WTC11 (cell line): ENCODE results near the gene DAO. TPM values are rescaled to one million over a fixed set of nuclear protein-coding genes. Genes with fewer than 3 reads are reported as not detected.

ENCODE experiments used
- ATAC-seq: fragments of 200-7000 bp; cut with Tn5 transposase; 2 replicates; pipeline ENCODE4 v1.10.0; 2021; ENCODE audit warnings: mild to moderate bottlenecking, moderate library complexity
- CTCF ChIA-PET: fragments of 300-600 bp; sonication (Branson Sonifier 250); formaldehyde crosslinking; loops from one replicate; lab custom pipeline; 2021; ENCODE audit warnings: antibody characterized with exemption; lab: Charles Lee
- POLR2A ChIA-PET: fragments of 350-600 bp; sonication (Branson Sonifier 250); formaldehyde crosslinking; loops from one replicate; lab custom pipeline; 2021; ENCODE audit warnings: antibody characterized with exemption; lab: Charles Lee
- DNase-seq: peaks from one replicate; pipeline ENCODE4 v3.0.0; 2021; ENCODE audit warnings: low spot score
- H3K27ac Mint-ChIP-seq: 2 replicates; pipeline ENCODE4 v1.8.0; 2021; ENCODE audit warnings: mixed read lengths
- H3K27me3 Mint-ChIP-seq: 2 replicates; pipeline ENCODE4 v1.8.0; 2021; ENCODE audit warnings: low read depth, mild to moderate bottlenecking, moderate library complexity, mixed read lengths
- H3K36me3 Mint-ChIP-seq: 2 replicates; pipeline ENCODE4 v1.8.0; 2021; ENCODE audit warnings: mixed read lengths
- H3K4me1 Mint-ChIP-seq: 2 replicates; pipeline ENCODE4 v1.8.0; 2022; ENCODE audit warnings: mixed read lengths
- H3K4me3 Mint-ChIP-seq: 2 replicates; pipeline ENCODE4 v1.8.0; 2021; ENCODE audit warnings: mild to moderate bottlenecking, moderate library complexity, mixed read lengths
- H3K9me3 Mint-ChIP-seq: 2 replicates; pipeline ENCODE4 v1.8.0; 2021; ENCODE audit warnings: mixed read lengths
- ATF1 ChIP-seq: sonication (generic); formaldehyde crosslinking; IDR thresholded peaks from 2 replicates; pipeline ENCODE4 v1.8.1; 2023; ENCODE audit warnings: mild to moderate bottlenecking, moderate library complexity, missing genetic modification reagents
- CDX4 ChIP-seq: fragments of 250-450 bp; sonication (Bioruptor Pico); IDR thresholded peaks from 2 replicates; pipeline ENCODE4 v1.9.0; 2021; ENCODE audit warnings: moderate library complexity, mild to moderate bottlenecking, inconsistent platforms, borderline replicate concordance
- E2F4 ChIP-seq: sonication (generic); formaldehyde crosslinking; IDR thresholded peaks from 2 replicates; pipeline ENCODE4 v1.8.1; 2022; ENCODE audit warnings: low read depth, mild to moderate bottlenecking, moderate library complexity, missing genetic modification reagents, borderline replicate concordance
- ELF4 ChIP-seq: sonication (generic); formaldehyde crosslinking; IDR thresholded peaks from 2 replicates; pipeline ENCODE4 v1.8.1; 2022; ENCODE audit warnings: low read depth, mild to moderate bottlenecking, moderate library complexity, missing genetic modification reagents
- EMX1 ChIP-seq: fragments of 250-450 bp; sonication (Bioruptor Pico); IDR thresholded peaks from 2 replicates; pipeline ENCODE4 v1.8.0; 2021; ENCODE audit warnings: mild to moderate bottlenecking
- ESRRA ChIP-seq: sonication (generic); formaldehyde crosslinking; IDR thresholded peaks from 2 replicates; pipeline ENCODE4 v1.8.1; 2022; ENCODE audit warnings: mild to moderate bottlenecking, missing genetic modification reagents, borderline replicate concordance
- GABPB1 ChIP-seq: sonication (generic); formaldehyde crosslinking; IDR thresholded peaks from 2 replicates; pipeline ENCODE4 v1.8.1; 2023; ENCODE audit warnings: mild to moderate bottlenecking, missing genetic modification reagents
- NR1H2 ChIP-seq: sonication (generic); formaldehyde crosslinking; IDR thresholded peaks from 2 replicates; pipeline ENCODE4 v1.9.0; 2021; ENCODE audit warnings: mild to moderate bottlenecking, moderate library complexity, missing genetic modification reagents
- PRDM15 ChIP-seq: sonication (generic); formaldehyde crosslinking; IDR thresholded peaks from 2 replicates; pipeline ENCODE4 v1.8.0; 2022; ENCODE audit warnings: missing genetic modification reagents
- RORB ChIP-seq: fragments of 250-450 bp; sonication (Bioruptor Pico); IDR thresholded peaks from 2 replicates; pipeline ENCODE4 v1.9.0; 2021; ENCODE audit warnings: mild to moderate bottlenecking
- SOX15 ChIP-seq: fragments of 250-450 bp; sonication (Bioruptor Pico); IDR thresholded peaks from 2 replicates; pipeline ENCODE4 v1.9.0; 2021; ENCODE audit warnings: mild to moderate bottlenecking
- TCF7 ChIP-seq: sonication (generic); formaldehyde crosslinking; IDR thresholded peaks from 2 replicates; pipeline ENCODE4 v1.8.0; 2022; ENCODE audit warnings: mild to moderate bottlenecking, low read depth, missing genetic modification reagents, moderate library complexity
- ZBTB21 ChIP-seq: sonication (generic); formaldehyde crosslinking; IDR thresholded peaks from 2 replicates; pipeline ENCODE4 v1.8.1; 2023; ENCODE audit warnings: mild to moderate bottlenecking, missing genetic modification reagents, borderline replicate concordance
- ZNF232 ChIP-seq: sonication (generic); formaldehyde crosslinking; IDR thresholded peaks from 2 replicates; pipeline ENCODE4 v1.8.0; 2022; ENCODE audit warnings: mild to moderate bottlenecking, missing genetic modification reagents
- ZNF317 ChIP-seq: sonication (generic); formaldehyde crosslinking; IDR thresholded peaks from 2 replicates; pipeline ENCODE4 v1.8.1; 2023; ENCODE audit warnings: low read depth, mild to moderate bottlenecking, moderate library complexity, missing genetic modification reagents, borderline replicate concordance
- ZNF512 ChIP-seq: sonication (generic); formaldehyde crosslinking; IDR thresholded peaks from 2 replicates; pipeline ENCODE4 v1.8.1; 2022; ENCODE audit warnings: missing genetic modification reagents, borderline replicate concordance
- total RNA-seq: library from RNA; stranded (reverse); gene quantifications from 3 replicates; pipeline ENCODE4 v1.2.3, GENCODE V29; 2021

The DAO gene
- total RNA-seq, 1 experiment from 2014 or later = 0.17 TPM

- TF ChIP-seq E2F4 = no peak
- TF ChIP-seq PRDM15 (CRISPR knock-in tag) = no peak
- TF ChIP-seq ZNF512 = no peak
- no peak for TF ChIP-seq ATF1 (CRISPR knock-in tag)
- TF ChIP-seq SOX15 (CRISPR knock-in tag) = no peak
- TF ChIP-seq ELF4 = no peak
These were observed 36.7 kb upstream of the DAO start (continued) for GRCh38 chr12:108843187-108843586.

- Mint-ChIP-seq H3K9me3 (peaks cover 3% of the 10 kb centered on the region; the same call in 1 of the 2 replicates), H3K4me1 (peaks cover 5% of the 10 kb centered on the region), H3K27ac (no peak overlapping the region), H3K36me3 (peaks cover 43% of the 10 kb centered on the region), H3K4me3 (no peak overlapping the region), H3K27me3 (no peaks in the 10 kb centered on the region)
- POLR2A ChIA-PET = no interaction called here
- CTCF ChIA-PET = no interaction called here
- TF ChIP-seq PRDM15 (CRISPR knock-in tag) = no peak
- TF ChIP-seq ZNF317 (CRISPR knock-in tag) = no peak
- no peak for TF ChIP-seq ZNF512
- TF ChIP-seq ZNF232 = no peak
- no peak for TF ChIP-seq GABPB1 (CRISPR knock-in tag)
- no peak for TF ChIP-seq RORB
- TF ChIP-seq ATF1 (CRISPR knock-in tag) = no peak
- no peak for DNase-seq
- ATAC-seq = no peak
These were observed 34.2 kb upstream of the DAO start for GRCh38 chr12:108845696-108846095.

GRCh38 chr12:108846290-108846701 lies 33.6 kb upstream of the DAO start:
- ChIA-PET CTCF (no interaction called here), POLR2A (no interaction called here)
- Mint-ChIP-seq H3K36me3 (peaks cover 48% of the 10 kb centered on the region), H3K9me3 (peaks cover 3% of the 10 kb centered on the region; the same call in 1 of the 2 replicates), H3K27ac (no peak overlapping the region), H3K4me3 (no peak overlapping the region), H3K4me1 (peaks cover 5% of the 10 kb centered on the region; the same call in 1 of the 2 replicates), H3K27me3 (no peaks in the 10 kb centered on the region)
- ATAC-seq (no peak), DNase-seq (no peak)
- no peak for TF ChIP-seq NR1H2 (CRISPR knock-in tag)
- TF ChIP-seq ESRRA (CRISPR knock-in tag) = no peak
- TF ChIP-seq ZBTB21 = no peak
- no peak for TF ChIP-seq CDX4 (CRISPR knock-in tag)
- TF ChIP-seq TCF7 = no peak
- TF ChIP-seq EMX1 (CRISPR knock-in tag) = no peak
